Stimulated activated naive CD4-positive, alpha-beta T cell treated with Interleukin-2 at 50 U/mL for 16 hours (primary cell): ENCODE data around the gene HTRA3.

Experiments
- DNase-seq: peaks from one replicate; lab custom pipeline; 2025; lab: John Stamatoyannopoulos, UW

HTRA3 gene

DNA sequence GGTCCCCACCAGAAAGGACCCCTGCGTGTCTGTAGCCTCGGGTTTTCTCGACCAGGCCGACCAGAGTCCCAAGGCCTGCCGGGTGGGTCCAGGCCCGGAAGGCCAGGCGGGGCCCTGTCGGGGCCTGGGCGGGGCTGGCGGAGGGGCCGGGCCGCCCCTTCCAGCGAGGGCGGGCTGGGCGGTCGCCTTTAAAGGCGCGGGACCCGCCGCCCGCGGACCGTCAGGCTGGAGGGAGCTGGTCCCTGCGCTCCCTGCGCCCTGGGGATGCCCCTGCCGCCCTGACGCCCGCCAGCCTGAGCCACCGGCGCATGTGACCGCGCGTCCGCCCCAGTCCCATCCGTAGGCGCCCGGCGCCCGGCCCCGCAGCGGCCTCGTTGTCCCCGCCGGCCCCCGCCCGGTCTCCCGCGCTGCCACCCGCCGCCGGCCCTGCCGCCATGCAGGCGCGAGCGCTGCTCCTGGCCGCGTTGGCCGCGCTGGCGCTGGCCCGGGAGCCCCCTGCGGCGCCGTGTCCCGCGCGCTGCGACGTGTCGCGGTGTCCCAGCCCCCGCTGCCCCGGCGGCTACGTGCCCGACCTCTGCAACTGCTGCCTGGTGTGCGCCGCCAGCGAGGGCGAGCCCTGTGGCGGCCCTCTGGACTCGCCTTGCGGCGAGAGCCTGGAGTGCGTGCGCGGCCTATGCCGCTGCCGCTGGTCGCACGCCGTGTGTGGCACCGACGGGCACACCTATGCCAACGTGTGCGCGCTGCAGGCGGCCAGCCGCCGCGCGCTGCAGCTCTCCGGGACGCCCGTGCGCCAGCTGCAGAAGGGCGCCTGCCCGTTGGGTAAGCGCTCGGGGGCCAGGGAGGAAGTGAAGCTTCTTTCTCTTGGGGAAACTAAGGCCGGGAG is at the start of gene HTRA3:
Gene HTRA3 (plus strand): TSS at position 220 of the 883 bp plus-strand sequence. CDS start 215 bp downstream, at position 435.
- DNase-seq, result no peak

DNA sequence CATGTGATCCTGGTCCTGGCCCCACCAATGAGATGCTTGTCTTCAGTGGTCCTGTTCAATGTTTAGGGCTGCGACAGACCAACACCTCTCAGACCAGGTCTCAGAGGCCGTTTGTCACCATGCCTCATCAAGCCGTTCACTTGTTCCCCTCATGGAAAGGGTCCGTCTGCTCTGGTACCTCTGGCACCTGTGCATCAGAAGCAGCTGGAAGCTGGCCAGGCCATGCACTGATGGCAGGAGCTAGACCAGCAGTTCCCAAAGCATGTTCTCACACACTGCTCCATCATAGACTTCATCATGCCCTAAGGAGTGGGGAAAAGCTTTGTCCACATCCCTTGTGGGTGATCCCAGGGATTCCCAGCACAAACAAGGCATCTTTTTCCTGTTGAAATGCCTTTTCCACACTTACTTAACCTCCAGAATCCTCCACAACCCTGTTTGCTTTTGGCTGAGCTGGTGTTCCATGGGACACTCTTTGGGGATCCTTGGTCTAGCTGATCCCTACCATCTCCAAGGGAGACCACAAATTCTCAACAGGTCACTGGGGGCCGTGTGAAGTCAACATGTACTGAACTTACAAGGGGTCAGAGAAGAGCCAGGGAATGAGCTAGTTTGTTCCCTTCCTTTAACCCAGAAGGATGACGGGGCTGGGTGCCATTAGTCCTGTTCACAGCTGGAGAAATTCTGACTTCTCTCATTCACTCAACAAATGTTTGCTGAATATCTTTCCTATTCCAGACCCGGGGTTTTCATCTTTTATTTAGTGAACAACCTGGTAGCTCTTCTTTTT is 48.7 kb upstream of the HTRA3 start:
- DNase-seq, result no peak

GRCh38 chr4:8221476-8221875 is 48.1 kb upstream of the HTRA3 start:
- DNase-seq, result no peak

DNA sequence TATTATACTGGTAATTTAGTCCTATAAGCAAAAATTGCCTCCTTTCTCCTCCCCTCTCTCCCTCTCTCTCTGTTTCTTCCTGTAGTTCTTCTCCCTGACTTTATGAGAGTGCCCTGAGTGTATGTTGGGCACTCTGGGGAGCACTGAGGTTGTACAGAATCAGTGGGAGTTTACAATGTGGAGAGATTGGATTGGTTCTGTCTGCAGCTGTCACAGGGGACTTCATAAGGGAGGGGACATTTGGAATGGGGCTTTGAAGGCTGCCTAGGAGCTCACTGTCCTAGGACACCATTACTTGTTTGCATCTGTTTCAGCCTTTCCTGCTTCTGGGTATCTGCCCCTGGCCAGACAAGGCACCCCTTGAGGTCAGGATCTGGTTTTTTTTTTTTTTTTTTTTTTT is 47.6 kb upstream of the HTRA3 start:
- no peak for DNase-seq

GRCh38 chr4:8222609-8223388 is 46.8 kb upstream of the HTRA3 start:
- no peak for DNase-seq

DNA sequence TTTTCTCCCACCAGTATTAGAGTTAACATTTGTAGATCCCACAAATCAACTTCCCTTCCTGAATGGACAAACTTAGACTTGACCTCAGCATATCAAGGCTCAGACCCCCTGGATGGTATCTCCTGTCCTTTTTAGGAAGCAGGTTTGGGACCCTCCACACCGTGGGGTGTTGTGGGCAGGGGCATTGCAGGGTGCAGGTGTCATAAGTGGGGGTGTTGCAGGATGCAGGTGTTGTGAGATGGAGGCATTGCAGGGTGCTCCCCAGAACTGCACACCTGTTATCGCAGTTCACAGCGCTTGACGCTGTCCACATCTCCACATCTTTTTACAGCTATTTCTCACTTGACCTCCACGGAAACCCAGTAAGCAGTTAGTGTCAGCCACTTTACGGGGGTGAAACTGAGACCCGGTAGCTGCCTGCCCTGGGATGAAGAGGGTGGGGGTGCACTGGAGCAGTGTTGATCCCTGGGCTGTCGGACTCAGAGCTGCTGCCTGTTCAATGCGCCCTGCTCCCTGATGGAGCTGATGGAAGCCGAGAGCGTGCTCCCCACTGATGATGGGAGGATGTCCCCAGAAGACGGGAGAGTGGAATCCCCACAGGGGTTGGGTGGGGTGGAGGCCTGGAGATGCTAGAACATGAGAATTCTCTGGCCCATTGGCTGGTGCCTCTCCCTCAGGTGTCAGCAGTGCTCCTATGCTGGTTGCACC is 45.1 kb upstream of the HTRA3 start:
- no peak for DNase-seq

- DNase-seq, result no peak
Observed at GRCh38 chr4:8224975-8225625, 44.5 kb upstream of the HTRA3 start.

- DNase-seq, result no peak
Observed at GRCh38 chr4:8225706-8226443, 43.7 kb upstream of the HTRA3 start.

- no peak for DNase-seq
Observed at GRCh38 chr4:8227201-8227770, 42.3 kb upstream of the HTRA3 start.

- no peak for DNase-seq
Observed at GRCh38 chr4:8227771-8228318, 41.7 kb upstream of the HTRA3 start.

GRCh38 chr4:8228319-8229250 is 41.0 kb upstream of the HTRA3 start:
- peak; percentile 77 for DNase-seq

- DNase-seq, result peak; percentile 43
Observed at GRCh38 chr4:8229331-8229975, 40.1 kb upstream of the HTRA3 start.

GRCh38 chr4:8230033-8230432 is 39.5 kb upstream of the HTRA3 start:
- DNase-seq, result no peak

DNA sequence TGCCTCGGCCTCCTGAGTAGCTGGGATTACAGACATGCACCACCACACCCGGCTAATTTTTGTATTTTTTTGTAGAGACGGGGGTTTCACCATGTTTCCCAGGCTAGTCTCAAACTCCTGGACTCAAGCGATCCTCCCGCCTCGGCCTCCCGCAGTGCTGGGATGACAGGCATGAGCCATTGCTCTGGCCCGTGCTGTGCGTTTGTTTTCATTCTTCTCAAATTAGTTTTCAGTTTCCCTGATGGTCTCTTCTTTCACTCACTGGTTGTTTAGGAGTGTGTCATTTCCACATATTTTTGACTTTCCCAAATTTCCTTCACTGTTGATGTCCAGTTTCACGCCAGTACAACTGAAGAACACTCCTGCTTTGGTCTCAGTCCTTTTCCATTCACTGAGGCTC is 38.7 kb upstream of the HTRA3 start:
- no peak for DNase-seq

GRCh38 chr4:8231551-8232049 is 38.0 kb upstream of the HTRA3 start:
- no peak for DNase-seq

- no peak for DNase-seq
Observed at GRCh38 chr4:8232748-8233147, 36.8 kb upstream of the HTRA3 start.

- no peak for DNase-seq
Observed at GRCh38 chr4:8233672-8234484, 35.7 kb upstream of the HTRA3 start.
